CD4-positive, alpha-beta T cell treated with Interleukin-12 subunit alpha and Interleukin-12 subunit beta, for 1 hour (primary cell): ENCODE measurements around the gene ECHS1.

Experiments used
- DNase-seq: peaks from one replicate; pipeline ENCODE4 v3.0.0-alpha.2; 2020

ECHS1 gene

GRCh38 chr10:133356549-133357284 is 16.4 kb downstream of the ECHS1 start:
- DNase-seq: no peak

GRCh38 chr10:133355991-133356390 is 17.2 kb downstream of the ECHS1 start:
- DNase-seq: no peak

GRCh38 chr10:133355266-133355665 is 17.9 kb downstream of the ECHS1 start:
- DNase-seq: no peak

GRCh38 chr10:133354672-133355240 is 18.4 kb downstream of the ECHS1 start:
- DNase-seq: no peak

GRCh38 chr10:133353988-133354605 is 19.1 kb downstream of the ECHS1 start:
- no peak for DNase-seq

- no peak for DNase-seq
These were observed 19.8 kb downstream of the ECHS1 start for GRCh38 chr10:133353202-133353959.

GRCh38 chr10:133351408-133352318 is 21.5 kb downstream of the ECHS1 start:
- no peak for DNase-seq

GRCh38 chr10:133350950-133351329 is 22.2 kb downstream of the ECHS1 start:
- DNase-seq: no peak

- no peak for DNase-seq
These were observed 22.7 kb downstream of the ECHS1 start for GRCh38 chr10:133350283-133350949.

- no peak for DNase-seq
These were observed 23.6 kb downstream of the ECHS1 start for GRCh38 chr10:133349577-133350011.

GRCh38 chr10:133349160-133349568 is 24.0 kb downstream of the ECHS1 start:
- DNase-seq: no peak

GRCh38 chr10:133347710-133348517 is 25.2 kb downstream of the ECHS1 start:
- DNase-seq: no peak

- no peak for DNase-seq
These were observed 26.7 kb downstream of the ECHS1 start for GRCh38 chr10:133346413-133346812.

GRCh38 chr10:133344236-133344635 is 28.9 kb downstream of the ECHS1 start:
- no peak for DNase-seq

GRCh38 chr10:133343558-133343957 is 29.6 kb downstream of the ECHS1 start:
- no peak for DNase-seq

GRCh38 chr10:133342942-133343341 is 30.2 kb downstream of the ECHS1 start:
- no peak for DNase-seq

GRCh38 chr10:133341983-133342382 is 31.2 kb downstream of the ECHS1 start:
- DNase-seq: no peak

GRCh38 chr10:133339708-133340380 is 33.3 kb downstream of the ECHS1 start:
- no peak for DNase-seq

- DNase-seq: no peak
These were observed 34.8 kb downstream of the ECHS1 start for GRCh38 chr10:133338080-133339071.
